ENCODE measurements around the gene POMC.

GRCh38 chr2:25168256-25169072 is at the start of gene POMC:
- TF ChIP-seq, protein P1, sequence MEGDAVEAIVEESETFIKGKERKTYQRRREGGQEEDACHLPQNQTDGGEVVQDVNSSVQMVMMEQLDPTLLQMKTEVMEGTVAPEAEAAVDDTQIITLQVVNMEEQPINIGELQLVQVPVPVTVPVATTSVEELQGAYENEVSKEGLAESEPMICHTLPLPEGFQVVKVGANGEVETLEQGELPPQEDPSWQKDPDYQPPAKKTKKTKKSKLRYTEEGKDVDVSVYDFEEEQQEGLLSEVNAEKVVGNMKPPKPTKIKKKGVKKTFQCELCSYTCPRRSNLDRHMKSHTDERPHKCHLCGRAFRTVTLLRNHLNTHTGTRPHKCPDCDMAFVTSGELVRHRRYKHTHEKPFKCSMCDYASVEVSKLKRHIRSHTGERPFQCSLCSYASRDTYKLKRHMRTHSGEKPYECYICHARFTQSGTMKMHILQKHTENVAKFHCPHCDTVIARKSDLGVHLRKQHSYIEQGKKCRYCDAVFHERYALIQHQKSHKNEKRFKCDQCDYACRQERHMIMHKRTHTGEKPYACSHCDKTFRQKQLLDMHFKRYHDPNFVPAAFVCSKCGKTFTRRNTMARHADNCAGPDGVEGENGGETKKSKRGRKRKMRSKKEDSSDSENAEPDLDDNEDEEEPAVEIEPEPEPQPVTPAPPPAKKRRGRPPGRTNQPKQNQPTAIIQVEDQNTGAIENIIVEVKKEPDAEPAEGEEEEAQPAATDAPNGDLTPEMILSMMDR (conservative IDR thresholded peaks at IDR 0.05), result no peak
- TF ChIP-seq ZFX (IDR thresholded peaks at IDR 0.05), result no peak

All from C4-2B (cell line).